OCI-LY7 (cell line): ENCODE measurements around the gene DDX51.

Source experiments
- CTCF ChIP-seq: fragments of 200-600 bp; sonication (generic); conservative IDR thresholded peaks from 2 replicates; pipeline ENCODE4 v1.5.1; 2014; ENCODE audit warnings: mild to moderate bottlenecking, antibody characterized with exemption, low read length, moderate library complexity, mixed read lengths
- EZH2phosphoT487 ChIP-seq: fragments of 200-600 bp; sonication (generic); IDR thresholded peaks from 2 replicates; pipeline ENCODE4 v1.6.1; 2018; ENCODE audit warnings: low read depth, borderline replicate concordance, mild to moderate bottlenecking, mixed run types, antibody characterized with exemption, low read length, moderate library complexity, mixed read lengths

GRCh38 chr12:132148368-132149045 is 4.4 kb upstream of the DDX51 start:
- no peak for TF ChIP-seq CTCF
- TF ChIP-seq EZH2phosphoT487 = no peak
